Superior temporal gyrus (tissue), 1 donor: ENCODE data around the gene SPATA31C1.
"Not testable (repeated sequence)": the region's sequence is repeated elsewhere in the genome, so short reads cannot be mapped to it uniquely, and the experiment has no call there.

Experiments used
- DNase-seq: peaks from one replicate; pipeline ENCODE4 v3.0.0-alpha.2; 2016; ENCODE audit errors: extremely low spot score

Gene SPATA31C1

GRCh38 chr9:87917662-87918061, at the start of gene SPATA31C1:
Gene SPATA31C1, plus strand, starts transcription at chr9:87917962.
- DNase-seq = not testable (repeated sequence)

- no peak for DNase-seq
Observed at GRCh38 chr9:87868175-87868574, 49.6 kb upstream of the SPATA31C1 start.

- no peak for DNase-seq
Observed at GRCh38 chr9:87868635-87869034, 49.1 kb upstream of the SPATA31C1 start.

GRCh38 chr9:87869082-87869481, 48.7 kb upstream of the SPATA31C1 start:
- DNase-seq = no peak

- DNase-seq = no peak
Observed at GRCh38 chr9:87871425-87872078, 46.2 kb upstream of the SPATA31C1 start.

GRCh38 chr9:87872079-87872624, 45.6 kb upstream of the SPATA31C1 start:
- DNase-seq = no peak

GRCh38 chr9:87873607-87874303, 44.0 kb upstream of the SPATA31C1 start:
- DNase-seq = no peak

GRCh38 chr9:87874304-87874623, 43.5 kb upstream of the SPATA31C1 start:
- no peak for DNase-seq

GRCh38 chr9:87875060-87875459, 42.7 kb upstream of the SPATA31C1 start:
- DNase-seq = no peak

GRCh38 chr9:87875831-87876545, 41.8 kb upstream of the SPATA31C1 start:
- no peak for DNase-seq

- no peak for DNase-seq
Observed at GRCh38 chr9:87876708-87877107, 41.1 kb upstream of the SPATA31C1 start.

GRCh38 chr9:87878989-87879511, 38.7 kb upstream of the SPATA31C1 start:
- DNase-seq = peak; percentile 21

- DNase-seq = no peak
Observed at GRCh38 chr9:87880116-87880515, 37.6 kb upstream of the SPATA31C1 start.

GRCh38 chr9:87880683-87881082, 37.1 kb upstream of the SPATA31C1 start:
- no peak for DNase-seq

GRCh38 chr9:87882627-87883026, 35.1 kb upstream of the SPATA31C1 start, which contains the start of gene SPATA31E1:
Gene SPATA31E1, plus strand, starts transcription at chr9:87882877. Its CDS starts 15 bp downstream, at chr9:87882892.
- DNase-seq = no peak

GRCh38 chr9:87883274-87883673, 34.5 kb upstream of the SPATA31C1 start:
- no peak for DNase-seq

- DNase-seq = no peak
Observed at GRCh38 chr9:87883990-87884389, 33.8 kb upstream of the SPATA31C1 start.

- DNase-seq = no peak
Observed at GRCh38 chr9:87884578-87885459, 32.9 kb upstream of the SPATA31C1 start.

GRCh38 chr9:87885484-87886189, 32.1 kb upstream of the SPATA31C1 start:
- DNase-seq = no peak

GRCh38 chr9:87886210-87886932, 31.4 kb upstream of the SPATA31C1 start:
- no peak for DNase-seq
